SK-N-SH (cell line): ENCODE measurements around the gene RNF151. TPM values are rescaled to one million over a fixed set of nuclear protein-coding genes. Genes with fewer than 3 reads are reported as not detected.
A peak's percentile ranks its signal among the peaks of the same experiment; 100 is the strongest.

Source experiments
- CTCF ChIA-PET: fragments of 300-600, 350-600 bp; formaldehyde crosslinking; extraction: SDS; loops from one replicate; lab custom pipeline; 2021; lab: Yijun Ruan, JAX
- POLR2A ChIA-PET: fragments of 350-600 bp; sonication (Branson Sonifier 250); formaldehyde crosslinking; extraction: SDS; loops from one replicate; lab custom pipeline; 2020; ENCODE audit warnings: antibody characterized with exemption, inconsistent platforms; lab: Yijun Ruan, JAX
- DNase-seq: peaks from one replicate; pipeline ENCODE4 v3.0.0; 2012
- H2AFZ ChIP-seq: fragments of 200-600 bp; sonication (generic); 2 replicates; pipeline ENCODE4 v1.8.1; 2016; ENCODE audit warnings: antibody characterized with exemption, mild to moderate bottlenecking, low read depth
- H3F3A ChIP-seq: fragments of 200-600 bp; sonication (generic); replicated peaks from 2 replicates; pipeline ENCODE3; 2016; ENCODE audit warnings: antibody characterized with exemption, mild to moderate bottlenecking; ENCODE audit not compliant: insufficient read depth
- H3K27ac ChIP-seq, 2 experiments: fragments of 200-500 bp in 1 of 2; fragments of 200-600 bp in 1 of 2; sonication (Bioruptor generic) in 1 of 2; sonication (generic), shearing (Covaris generic) in 1 of 2; 2 replicates each; pipeline versions ENCODE4 v1.5.1 to v1.6.1; 2014 to 2016; ENCODE audit warnings: low read depth in 2 of 2, inconsistent platforms in 1 of 2, low read length in 1 of 2, mild to moderate bottlenecking in 1 of 2, mixed read lengths in 1 of 2
- H3K27me3 ChIP-seq: fragments of 200-600 bp; sonication (generic), shearing (Covaris generic); 2 replicates; pipeline ENCODE4 v1.6.1; 2016; ENCODE audit warnings: mixed run types; ENCODE audit not compliant: insufficient read depth
- H3K36me3 ChIP-seq, 2 experiments: fragments of 200-500 bp in 1 of 2; fragments of 200-600 bp in 1 of 2; sonication (Bioruptor generic) in 1 of 2; sonication (generic) in 1 of 2; replicated peaks in 1 of 2; 2 replicates each; pipeline versions ENCODE3 to v1.5.1; 2014 to 2016; ENCODE audit warnings: low read length in 1 of 2, mild to moderate bottlenecking in 1 of 2; ENCODE audit not compliant: insufficient read depth in 2 of 2, control insufficient read depth in 1 of 2
- H3K4me1 ChIP-seq, 2 experiments: fragments of 200-500 bp in 1 of 2; fragments of 200-600 bp in 1 of 2; sonication (Bioruptor generic) in 1 of 2; sonication (generic), shearing (Covaris generic) in 1 of 2; 2 replicates each; pipeline versions ENCODE4 v1.5.1 to v1.6.1; 2014 to 2016; ENCODE audit warnings: low read depth in 1 of 2, low read length in 1 of 2, mixed run types in 1 of 2; ENCODE audit not compliant: insufficient read depth in 2 of 2, control insufficient read depth in 1 of 2
- H3K4me2 ChIP-seq: fragments of 200-600 bp; sonication (generic), shearing (Covaris generic); 2 replicates; pipeline ENCODE4 v1.6.1; 2017; ENCODE audit warnings: mixed run types
- H3K4me3 ChIP-seq, 2 experiments: fragments of 200-500 bp in 1 of 2; fragments of 200-600 bp in 1 of 2; sonication (Bioruptor generic) in 1 of 2; sonication (generic), shearing (Covaris generic) in 1 of 2; 2 replicates each; pipeline versions ENCODE4 v1.5.1 to v1.8.1; 2014 to 2016; ENCODE audit warnings: low read depth in 2 of 2, inconsistent platforms in 1 of 2, low read length in 1 of 2, mild to moderate bottlenecking in 1 of 2, mixed read lengths in 1 of 2, moderate library complexity in 1 of 2
- H3K79me2 ChIP-seq: fragments of 200-600 bp; sonication (generic); 2 replicates; pipeline ENCODE4 v1.8.1; 2017; ENCODE audit warnings: mild to moderate bottlenecking; ENCODE audit not compliant: insufficient read depth
- H3K9ac ChIP-seq: fragments of 200-600 bp; sonication (generic); 2 replicates; pipeline ENCODE4 v1.6.1; 2017; ENCODE audit warnings: mixed run types
- H3K9me2 ChIP-seq: fragments of 200-600 bp; sonication (generic); 2 replicates; pipeline ENCODE4 v1.6.1; 2017; ENCODE audit warnings: mixed run types
- H3K9me3 ChIP-seq: fragments of 200-600 bp; sonication (generic); 2 replicates; pipeline ENCODE4 v1.6.1; 2017; ENCODE audit warnings: mixed run types, mild to moderate bottlenecking, moderate library complexity
- H4K20me1 ChIP-seq: fragments of 200-600 bp; sonication (generic); 2 replicates; pipeline ENCODE4 v1.6.1; 2017; ENCODE audit warnings: mild to moderate bottlenecking, mixed run types; ENCODE audit not compliant: insufficient read depth
- CHD2 ChIP-seq: fragments of 150-350 bp; IDR thresholded peaks from 2 replicates; pipeline ENCODE4 v1.6.1; 2018; ENCODE audit warnings: low read length; ENCODE audit not compliant: partially characterized antibody
- CTCF ChIP-seq: fragments of 200-600 bp; sonication (generic); IDR thresholded peaks from 2 replicates; pipeline ENCODE4 v1.6.1; 2017; ENCODE audit warnings: antibody characterized with exemption, mild to moderate bottlenecking, moderate library complexity
- ELF1 ChIP-seq: IDR thresholded peaks from 2 replicates; pipeline ENCODE4 v1.4.0; 2012
- EZH2phosphoT487 ChIP-seq: fragments of 200-600 bp; sonication (generic); IDR thresholded peaks from 2 replicates; pipeline ENCODE4 v1.6.1; 2017; ENCODE audit warnings: low read depth, mixed run types, mild to moderate bottlenecking, antibody characterized with exemption, moderate library complexity, borderline replicate concordance
- FOSL2 ChIP-seq: IDR thresholded peaks from 2 replicates; pipeline ENCODE4 v1.4.0; 2012; ENCODE audit warnings: low read depth, mild to moderate bottlenecking, moderate library complexity, borderline replicate concordance
- GABPA ChIP-seq: IDR thresholded peaks from 2 replicates; pipeline ENCODE4 v1.4.0; 2012; ENCODE audit warnings: low read depth, mild to moderate bottlenecking
- JUND ChIP-seq: IDR thresholded peaks from 2 replicates; pipeline ENCODE4 v1.4.0; 2012
- MXI1 ChIP-seq: IDR thresholded peaks from 2 replicates; pipeline ENCODE4 v1.6.1; 2012; ENCODE audit warnings: mild to moderate bottlenecking, low read depth, low read length, improper control_type of control experiment
- POLR2AphosphoS5 ChIP-seq: IDR thresholded peaks from 2 replicates; pipeline ENCODE4 v1.6.1; 2012; ENCODE audit warnings: low read depth, low read length
- RAD21 ChIP-seq: IDR thresholded peaks from 2 replicates; pipeline ENCODE4 v1.6.1; 2012; ENCODE audit warnings: mild to moderate bottlenecking, low read length
- REST ChIP-seq: IDR thresholded peaks from 2 replicates; pipeline ENCODE4 v1.6.1; 2012; ENCODE audit warnings: mild to moderate bottlenecking, low read depth, low read length, moderate library complexity
- RFX5 ChIP-seq: IDR thresholded peaks from 2 replicates; pipeline ENCODE4 v1.6.1; 2012; ENCODE audit warnings: mild to moderate bottlenecking, improper control_type of control experiment, low read length
- RXRA ChIP-seq: IDR thresholded peaks from 2 replicates; pipeline ENCODE4 v1.4.0; 2012; ENCODE audit warnings: low read depth, mild to moderate bottlenecking, borderline replicate concordance
- SIN3A ChIP-seq: IDR thresholded peaks from 2 replicates; pipeline ENCODE4 v1.6.1; 2012; ENCODE audit warnings: low read depth, mild to moderate bottlenecking, low read length, moderate library complexity, borderline replicate concordance
- SMC3 ChIP-seq: IDR thresholded peaks from 2 replicates; pipeline ENCODE4 v1.6.1; 2012; ENCODE audit warnings: low read depth, low read length, improper control_type of control experiment
- TAF1 ChIP-seq: IDR thresholded peaks from 2 replicates; pipeline ENCODE4 v1.6.1; 2012; ENCODE audit warnings: low read depth, mild to moderate bottlenecking, low read length, moderate library complexity, borderline replicate concordance
- TCF12 ChIP-seq: IDR thresholded peaks from 2 replicates; pipeline ENCODE4 v1.4.0; 2012
- YY1 ChIP-seq: IDR thresholded peaks from 2 replicates; pipeline ENCODE4 v1.4.0; 2012; ENCODE audit warnings: low read depth, mild to moderate bottlenecking
- ZBTB33 ChIP-seq: IDR thresholded peaks from 2 replicates; pipeline ENCODE4 v1.4.0; 2012; ENCODE audit warnings: low read depth, borderline replicate concordance
- WGBS: methylation state at CpG from one replicate; pipeline ENCODE4 v1.1.6; 2017; ENCODE audit warnings: low lambda C conversion rate; 5-methylcytosine and 5-hydroxymethylcytosine counted together
- polyA plus RNA-seq, 3 experiments: library from polyadenylated mRNA; depleted of rRNA; stranded (reverse); fragments of >200 nt; gene quantifications; 2 replicates each; pipeline ENCODE4 v1.2.3, GENCODE V29; 2012
- TF ChIP-seq, protein P1 (sequence below): fragments of 150-350 bp; IDR thresholded peaks from 2 replicates; pipeline ENCODE4 v1.6.1; 2016; ENCODE audit warnings: mild to moderate bottlenecking, low read depth, low read length
- TF ChIP-seq, protein P2 (sequence below): fragments of 150-350 bp; IDR thresholded peaks from 2 replicates; pipeline ENCODE4 v1.6.1; 2017; ENCODE audit warnings: antibody characterized with exemption, low read length, low read depth, borderline replicate concordance
- TF ChIP-seq, protein P3 (sequence below): IDR thresholded peaks from 2 replicates; pipeline ENCODE4 v1.4.0; 2012; ENCODE audit warnings: low read depth

Gene RNF151
- polyA plus RNA-seq, 1 of the 3 experiments (the other 2 are of a cell fraction): 0.07 TPM

- Histone ChIP-seq H3K4me2 (peak overlapping the region; percentile 90), H3F3A (peaks cover 36% of the 10 kb centered on the region), H3K4me3 (peak overlapping the region; percentile 86 to 98), H3K36me3 (peaks cover 19 to 24% of the 10 kb centered on the region in 2 experiments), H2AFZ (no peak overlapping the region), H3K9ac (peak overlapping the region; percentile 92), H3K9me3 (no peaks in the 10 kb centered on the region), H3K27me3 (no peaks in the 10 kb centered on the region), H3K9me2 (no peaks in the 10 kb centered on the region), H3K79me2 (peaks cover 72% of the 10 kb centered on the region), H3K4me1 (peaks cover 0 to 43% of the 10 kb centered on the region in 2 experiments; a peak in 1 of 4 replicates), H4K20me1 (peaks cover 38% of the 10 kb centered on the region), H3K27ac (peak overlapping the region; percentile 76 to 90)
- 3% methylated on average over 17 of the region's 44 CpGs for WGBS
- DNase-seq: no peak
- ChIA-PET POLR2A (interaction anchor here (0.6 to 2.0 kb wide), 22 partner anchors 9 to 505 kb away, joined by 3 to 17 read pairs (median 6); partner anchors contain the start of genes ECI1, FAHD1, GFER and HAGH), CTCF (interaction anchor here (1.0 to 2.8 kb wide), 5 partner anchors 19 to 53 kb away, joined by 3 to 12 read pairs (median 5); no protein-coding TSS in a partner anchor)
- TF ChIP-seq RXRA (no peak), ELF1 (no peak), TCF12 (no peak), EZH2phosphoT487 (no peak), MXI1 (peak; percentile 81), SIN3A (no peak), TAF1 (no peak), SMC3 (no peak), RAD21 (no peak), CTCF (peak; percentile 45), RFX5 (no peak), GABPA (no peak), FOSL2 (no peak), POLR2AphosphoS5 (peak; percentile 56), REST (no peak), YY1 (no peak), CHD2 (peak; percentile 21), ZBTB33 (no peak), JUND (no peak)
- TF ChIP-seq, protein P1, sequence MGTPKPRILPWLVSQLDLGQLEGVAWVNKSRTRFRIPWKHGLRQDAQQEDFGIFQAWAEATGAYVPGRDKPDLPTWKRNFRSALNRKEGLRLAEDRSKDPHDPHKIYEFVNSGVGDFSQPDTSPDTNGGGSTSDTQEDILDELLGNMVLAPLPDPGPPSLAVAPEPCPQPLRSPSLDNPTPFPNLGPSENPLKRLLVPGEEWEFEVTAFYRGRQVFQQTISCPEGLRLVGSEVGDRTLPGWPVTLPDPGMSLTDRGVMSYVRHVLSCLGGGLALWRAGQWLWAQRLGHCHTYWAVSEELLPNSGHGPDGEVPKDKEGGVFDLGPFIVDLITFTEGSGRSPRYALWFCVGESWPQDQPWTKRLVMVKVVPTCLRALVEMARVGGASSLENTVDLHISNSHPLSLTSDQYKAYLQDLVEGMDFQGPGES: no peak
- TF ChIP-seq, protein P2, sequence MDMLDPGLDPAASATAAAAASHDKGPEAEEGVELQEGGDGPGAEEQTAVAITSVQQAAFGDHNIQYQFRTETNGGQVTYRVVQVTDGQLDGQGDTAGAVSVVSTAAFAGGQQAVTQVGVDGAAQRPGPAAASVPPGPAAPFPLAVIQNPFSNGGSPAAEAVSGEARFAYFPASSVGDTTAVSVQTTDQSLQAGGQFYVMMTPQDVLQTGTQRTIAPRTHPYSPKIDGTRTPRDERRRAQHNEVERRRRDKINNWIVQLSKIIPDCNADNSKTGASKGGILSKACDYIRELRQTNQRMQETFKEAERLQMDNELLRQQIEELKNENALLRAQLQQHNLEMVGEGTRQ: no peak
- TF ChIP-seq, protein P3, sequence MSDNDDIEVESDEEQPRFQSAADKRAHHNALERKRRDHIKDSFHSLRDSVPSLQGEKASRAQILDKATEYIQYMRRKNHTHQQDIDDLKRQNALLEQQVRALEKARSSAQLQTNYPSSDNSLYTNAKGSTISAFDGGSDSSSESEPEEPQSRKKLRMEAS: 0 out of 2 replicates have a peak, but pooled peaks have one; percentile 19
Measured at GRCh38 chr16:1963806-1964505, 2.7 kb upstream of the RNF151 start.
